HG03558 (cell line): Measurements from ENCODE around the gene CUBN.
"Not testable (repeated sequence)": the region's sequence is repeated elsewhere in the genome, so short reads cannot be mapped to it uniquely, and the experiment has no call there.

Experiments
- ATAC-seq: cut with Tn5 transposase; IDR thresholded peaks from one replicate; pipeline ENCODE4 v1.9.1; 2021; ENCODE audit warnings: moderate number of reproducible peaks; ENCODE audit not compliant: unreplicated experiment; ENCODE audit errors: extremely low read depth

The CUBN gene

GRCh38 chr10:17022896-17023295 is 106.7 kb downstream of the CUBN start:
- no peak for ATAC-seq

- ATAC-seq: no peak
Measured at GRCh38 chr10:17022466-17022825, 107.2 kb downstream of the CUBN start.

- ATAC-seq: no peak
Measured at GRCh38 chr10:17021656-17022465, 107.8 kb downstream of the CUBN start.

- no peak for ATAC-seq
Measured at GRCh38 chr10:17019696-17020095, 109.9 kb downstream of the CUBN start.

- ATAC-seq: not testable (repeated sequence)
Measured at GRCh38 chr10:17013131-17013983, 116.3 kb downstream of the CUBN start.

- ATAC-seq: not testable (repeated sequence)
Measured at GRCh38 chr10:17012731-17013130, 116.9 kb downstream of the CUBN start.

GRCh38 chr10:17010363-17011145 is 119.1 kb downstream of the CUBN start:
- no peak for ATAC-seq

GRCh38 chr10:17009212-17009700 is 120.4 kb downstream of the CUBN start:
- ATAC-seq: no peak

- no peak for ATAC-seq
Measured at GRCh38 chr10:17007418-17007770, 122.2 kb downstream of the CUBN start.

GRCh38 chr10:17006631-17007417 is 122.8 kb downstream of the CUBN start:
- ATAC-seq: no peak

GRCh38 chr10:17005621-17006566 is 123.7 kb downstream of the CUBN start:
- ATAC-seq: no peak

GRCh38 chr10:17004801-17005380 is 124.7 kb downstream of the CUBN start:
- no peak for ATAC-seq

- no peak for ATAC-seq
Measured at GRCh38 chr10:17003651-17004286, 125.8 kb downstream of the CUBN start.

GRCh38 chr10:17003151-17003550 is 126.5 kb downstream of the CUBN start:
- no peak for ATAC-seq

- ATAC-seq: peak; percentile 64
Measured at GRCh38 chr10:17001961-17002749, 127.5 kb downstream of the CUBN start.

- ATAC-seq: no peak
Measured at GRCh38 chr10:17001297-17001744, 128.3 kb downstream of the CUBN start.
